Endothelial cell (in vitro differentiated cells): ENCODE data around the gene ZNF546. TPM values are rescaled to one million over a fixed set of nuclear protein-coding genes. Genes with fewer than 3 reads are reported as not detected.

Source experiments
- DNase-seq: peaks from one replicate; pipeline ENCODE4 v3.0.0; 2021; ENCODE audit warnings: low spot score
- H3K27ac Mint-ChIP-seq: one replicate; pipeline ENCODE4 v1.8.0; 2021; ENCODE audit warnings: mixed read lengths, inconsistent platforms; ENCODE audit not compliant: unreplicated experiment
- H3K27me3 Mint-ChIP-seq: one replicate; pipeline ENCODE4 v1.8.0; 2021; ENCODE audit warnings: mild to moderate bottlenecking, moderate library complexity, mixed read lengths, inconsistent platforms; ENCODE audit not compliant: unreplicated experiment
- H3K36me3 Mint-ChIP-seq: one replicate; pipeline ENCODE4 v1.8.0; 2021; ENCODE audit warnings: mild to moderate bottlenecking, low read depth, mixed read lengths, inconsistent platforms; ENCODE audit not compliant: unreplicated experiment
- H3K4me1 Mint-ChIP-seq: one replicate; pipeline ENCODE4 v1.8.0; 2021; ENCODE audit warnings: mild to moderate bottlenecking, mixed read lengths, inconsistent platforms; ENCODE audit not compliant: unreplicated experiment
- H3K4me3 Mint-ChIP-seq: one replicate; pipeline ENCODE4 v1.8.0; 2021; ENCODE audit warnings: mild to moderate bottlenecking, mixed read lengths, inconsistent platforms; ENCODE audit not compliant: unreplicated experiment
- H3K9me3 Mint-ChIP-seq: one replicate; pipeline ENCODE4 v1.8.0; 2021; ENCODE audit warnings: mixed read lengths, inconsistent platforms; ENCODE audit not compliant: unreplicated experiment
- CTCF ChIP-seq: fragments of 200-600 bp; sonication (generic); IDR thresholded peaks from one replicate; pipeline ENCODE4 v1.5.0; 2021; ENCODE audit warnings: antibody characterized with exemption; ENCODE audit not compliant: unreplicated experiment
- total RNA-seq: library from RNA; stranded (reverse); fragmentation: NEBNext Ultra II Directional; extraction: Animal tissue kit (Norgen Biotek cat#: 25700); gene quantifications from one replicate; pipeline ENCODE4 v1.2.1, GENCODE V29; 2021; ENCODE audit not compliant: unreplicated experiment

ZNF546 gene
- total RNA-seq, 1 donor from 2014 or later, result 4.0 TPM

DNA sequence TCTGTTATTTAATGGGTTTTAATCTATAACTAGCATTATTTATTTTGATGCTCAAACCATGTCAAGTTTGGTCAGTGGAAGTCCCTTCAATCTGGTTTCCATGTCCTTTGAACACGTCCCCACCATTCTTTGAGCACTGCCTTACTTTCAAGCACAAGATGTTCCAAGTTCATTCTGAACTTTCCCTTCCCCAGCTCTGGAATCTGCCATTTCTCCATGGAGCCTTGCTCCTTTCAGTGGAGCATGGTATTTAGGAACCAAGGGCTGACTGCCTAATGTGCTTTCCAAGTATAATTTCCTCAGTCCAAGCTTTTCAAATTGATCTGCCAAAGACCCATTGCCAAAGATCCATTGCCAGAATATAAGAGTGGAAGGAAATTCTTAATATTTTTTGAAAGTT lies 1.1 kb upstream of the ZNF546 start:
- H3K27me3 Mint-ChIP-seq, result peaks cover 4% of the 10 kb centered on the region
- no peak for DNase-seq
- no peak for TF ChIP-seq CTCF
- H3K27ac Mint-ChIP-seq, result no peak overlapping the region
- no peaks in the 10 kb centered on the region for H3K9me3 Mint-ChIP-seq
- H3K4me1 Mint-ChIP-seq, result peaks cover 18% of the 10 kb centered on the region
- H3K36me3 Mint-ChIP-seq, result peaks cover 14% of the 10 kb centered on the region
- no peak overlapping the region for H3K4me3 Mint-ChIP-seq

DNA sequence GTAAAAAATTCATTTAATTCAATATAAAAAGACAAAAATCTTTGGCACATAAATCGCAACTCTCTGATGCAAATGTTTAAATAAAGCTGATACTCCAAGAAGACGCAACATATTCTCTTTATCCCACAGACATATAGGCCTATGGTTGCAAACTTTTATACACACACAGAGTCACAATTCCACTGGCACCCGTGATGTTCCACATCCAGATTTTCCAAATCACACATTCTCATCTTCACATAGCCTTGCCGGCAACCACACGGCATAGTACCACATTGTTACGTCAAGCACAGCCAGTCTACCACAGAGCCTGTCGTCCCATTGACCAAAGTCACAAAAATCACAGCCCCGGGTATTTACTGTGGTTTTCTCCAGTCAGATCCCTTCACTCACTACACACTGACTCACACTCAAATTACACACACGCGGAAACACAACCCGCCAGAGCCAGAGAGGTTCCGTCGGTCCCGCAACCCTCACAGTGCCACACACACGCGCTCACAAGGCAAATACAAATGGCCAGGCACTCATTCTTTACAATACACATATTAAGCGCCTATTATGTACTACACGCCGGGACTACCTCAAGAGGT lies 546 bp upstream of the ZNF546 start:
- Mint-ChIP-seq H3K27ac (peak overlapping the region; percentile 95), H3K27me3 (peaks cover 4% of the 10 kb centered on the region), H3K36me3 (peaks cover 14% of the 10 kb centered on the region), H3K4me1 (peaks cover 18% of the 10 kb centered on the region), H3K4me3 (peak overlapping the region; percentile 96), H3K9me3 (no peaks in the 10 kb centered on the region)
- DNase-seq, result no peak
- TF ChIP-seq CTCF, result no peak

DNA sequence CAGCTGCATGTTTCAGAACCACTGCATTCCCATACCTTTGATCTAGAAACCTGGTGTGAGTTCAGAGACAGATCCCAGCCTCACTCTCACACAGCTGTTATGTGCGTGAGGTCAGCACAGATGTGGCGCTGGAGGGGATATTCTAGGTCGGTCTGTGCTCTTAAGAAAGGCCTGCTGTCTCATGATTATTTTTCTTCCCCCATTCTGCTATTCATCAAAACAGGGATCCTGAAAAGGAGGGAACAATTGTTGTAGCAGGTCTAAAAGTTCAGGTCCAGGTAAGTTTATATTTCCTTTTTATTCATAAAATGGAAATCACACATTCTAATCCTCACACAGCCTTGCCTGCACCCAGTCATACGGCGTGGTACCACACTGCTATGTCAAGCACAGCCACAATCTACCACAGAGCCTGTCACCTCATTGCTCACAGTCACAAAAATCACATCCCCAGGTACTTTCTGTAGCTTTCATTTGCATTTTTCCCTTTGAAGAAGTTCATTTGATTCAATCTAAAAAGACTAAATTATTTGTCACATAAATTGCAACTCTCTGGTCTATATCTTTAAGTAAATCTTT lies 867 bp downstream of the ZNF546 start:
- Mint-ChIP-seq H3K4me1 (peaks cover 18% of the 10 kb centered on the region), H3K27me3 (peaks cover 4% of the 10 kb centered on the region), H3K9me3 (no peaks in the 10 kb centered on the region), H3K4me3 (peak overlapping the region; percentile 96), H3K36me3 (peaks cover 14% of the 10 kb centered on the region), H3K27ac (no peak overlapping the region)
- no peak for DNase-seq
- no peak for TF ChIP-seq CTCF

DNA sequence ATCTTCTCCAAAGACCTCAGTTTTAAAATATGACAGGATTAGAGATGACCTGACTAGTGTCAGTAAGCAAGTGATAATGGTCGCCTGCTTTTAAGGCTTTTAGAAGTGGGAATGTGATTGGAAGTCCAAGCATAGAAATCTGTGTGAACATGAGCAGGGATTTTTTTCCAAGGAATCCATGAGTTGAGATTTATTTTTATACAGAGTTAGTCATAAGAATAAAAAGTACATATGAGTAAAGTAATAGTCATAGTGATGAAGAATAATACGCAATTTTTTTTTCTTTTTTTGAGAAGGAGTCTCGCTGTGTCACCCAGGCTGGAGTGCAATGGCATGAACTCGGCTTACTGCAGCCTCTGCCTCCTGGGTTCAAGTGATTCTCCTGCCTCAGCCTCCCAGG lies 1.6 kb downstream of the ZNF546 start:
- no peak overlapping the region for H3K27ac Mint-ChIP-seq
- H3K9me3 Mint-ChIP-seq, result no peaks in the 10 kb centered on the region
- DNase-seq, result no peak
- H3K4me1 Mint-ChIP-seq, result peaks cover 18% of the 10 kb centered on the region
- peaks cover 4% of the 10 kb centered on the region for H3K27me3 Mint-ChIP-seq
- H3K36me3 Mint-ChIP-seq, result peaks cover 10% of the 10 kb centered on the region
- H3K4me3 Mint-ChIP-seq, result no peak overlapping the region
- TF ChIP-seq CTCF, result no peak

DNA sequence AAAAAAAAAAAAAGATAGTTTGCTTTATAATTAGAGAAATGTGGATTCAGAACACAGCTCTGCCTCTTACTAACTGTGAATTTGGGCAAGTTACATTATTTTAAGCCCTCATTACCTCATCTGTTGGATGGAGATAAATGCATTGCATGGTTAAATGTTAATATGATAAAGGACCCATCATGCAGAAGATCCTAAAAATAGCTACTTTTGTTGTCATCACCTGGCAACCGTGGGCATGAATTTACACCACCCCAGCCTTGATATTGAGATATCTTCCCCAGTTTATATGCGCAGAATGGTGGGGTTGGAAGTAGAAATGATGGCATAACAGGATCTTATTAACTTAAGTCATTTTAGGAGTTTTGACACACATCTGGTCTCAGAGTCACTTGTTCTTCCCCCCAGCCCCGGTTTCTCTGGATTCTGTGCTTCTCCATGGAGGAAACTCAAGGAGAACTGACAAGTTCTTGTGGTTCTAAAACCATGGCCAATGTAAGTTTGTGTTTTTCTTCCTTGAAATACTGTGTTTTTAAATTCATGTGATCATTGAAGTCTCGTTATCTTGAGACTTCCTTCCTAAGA lies 8.9 kb downstream of the ZNF546 start:
- peaks cover 19% of the 10 kb centered on the region for H3K36me3 Mint-ChIP-seq
- H3K27me3 Mint-ChIP-seq, result no peaks in the 10 kb centered on the region
- no peaks in the 10 kb centered on the region for H3K9me3 Mint-ChIP-seq
- DNase-seq, result no peak
- TF ChIP-seq CTCF, result no peak
- no peak overlapping the region for H3K27ac Mint-ChIP-seq
- H3K4me1 Mint-ChIP-seq, result no peaks in the 10 kb centered on the region
- no peak overlapping the region for H3K4me3 Mint-ChIP-seq
